Nephron (organoid): Measurements from ENCODE around the gene GLI2.

Experiments used
- H3K27ac Mint-ChIP-seq, 3 experiments: 2 replicates each; pipeline ENCODE4 v1.8.0; 2020; ENCODE audit warnings: mixed read lengths in 3 of 3, mild to moderate bottlenecking in 2 of 3, moderate library complexity in 1 of 3
- H3K27me3 Mint-ChIP-seq: 2 replicates; pipeline ENCODE4 v1.8.0; 2021; ENCODE audit warnings: low read depth, mild to moderate bottlenecking, moderate library complexity, mixed read lengths
- H3K36me3 Mint-ChIP-seq: 2 replicates; pipeline ENCODE4 v1.8.0; 2020; ENCODE audit warnings: low read depth, mixed read lengths
- H3K4me1 Mint-ChIP-seq: 2 replicates; pipeline ENCODE4 v1.8.0; 2020; ENCODE audit warnings: mixed read lengths
- H3K4me3 Mint-ChIP-seq, 3 experiments: 2 replicates each; pipeline ENCODE4 v1.8.0; 2020; ENCODE audit warnings: mild to moderate bottlenecking in 3 of 3, mixed read lengths in 3 of 3, moderate library complexity in 2 of 3
- H3K9me3 Mint-ChIP-seq: 2 replicates; pipeline ENCODE4 v1.8.0; 2020; ENCODE audit warnings: mixed read lengths
- CTCF ChIP-seq, 3 experiments: fragments of 200-600 bp; sonication (generic); IDR thresholded peaks; one replicate each; pipeline ENCODE4 v1.5.0; 2021; ENCODE audit warnings: antibody characterized with exemption in 3 of 3; ENCODE audit not compliant: unreplicated experiment in 3 of 3

Gene GLI2

DNA sequence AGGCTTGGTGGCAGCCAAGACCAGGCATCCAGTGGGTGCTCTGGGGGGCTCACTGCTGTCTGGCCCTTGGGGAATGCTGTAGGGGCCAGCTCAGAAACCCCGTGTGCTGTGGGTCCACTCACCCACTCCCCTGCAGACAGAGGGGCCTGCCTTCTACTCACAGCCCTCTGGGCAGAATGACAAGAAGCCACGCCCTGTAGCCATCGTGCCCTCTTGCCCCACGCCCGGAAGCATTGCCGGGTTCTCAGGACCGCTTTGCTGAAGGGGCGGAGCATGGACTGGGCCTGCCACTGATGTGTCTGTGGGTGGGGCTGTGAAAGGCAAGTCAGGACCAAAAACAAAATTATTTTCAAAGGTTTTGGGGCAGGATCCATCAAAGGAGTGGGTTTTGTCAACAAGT is 27.8 kb downstream of the GLI2 start:
- Mint-ChIP-seq H3K4me1 (peaks cover 90% of the 10 kb centered on the region), H3K27me3 (peaks cover 11% of the 10 kb centered on the region), H3K27ac (peak overlapping the region; percentile 63 to 99 (median 68))

GRCh38 chr2:120763931-120764330 is 28.3 kb downstream of the GLI2 start:
- Mint-ChIP-seq H3K4me1 (peaks cover 90% of the 10 kb centered on the region), H3K4me3 (no peak overlapping the region), H3K27me3 (peaks cover 11% of the 10 kb centered on the region), H3K36me3 (no peaks in the 10 kb centered on the region), H3K9me3 (no peaks in the 10 kb centered on the region), H3K27ac (peak overlapping the region; percentile 63 to 99 (median 96))
- no peak for TF ChIP-seq CTCF (IDR thresholded peaks at IDR 0.05; ENCODE audit: unreplicated experiment in 3 of 3)

More for the DNA sequence above, 27.8 kb downstream of the GLI2 start:
- Mint-ChIP-seq H3K4me3 (no peak overlapping the region), H3K36me3 (no peaks in the 10 kb centered on the region), H3K9me3 (no peaks in the 10 kb centered on the region)
- TF ChIP-seq CTCF (IDR thresholded peaks at IDR 0.05; ENCODE audit: unreplicated experiment in 3 of 3): no peak

DNA sequence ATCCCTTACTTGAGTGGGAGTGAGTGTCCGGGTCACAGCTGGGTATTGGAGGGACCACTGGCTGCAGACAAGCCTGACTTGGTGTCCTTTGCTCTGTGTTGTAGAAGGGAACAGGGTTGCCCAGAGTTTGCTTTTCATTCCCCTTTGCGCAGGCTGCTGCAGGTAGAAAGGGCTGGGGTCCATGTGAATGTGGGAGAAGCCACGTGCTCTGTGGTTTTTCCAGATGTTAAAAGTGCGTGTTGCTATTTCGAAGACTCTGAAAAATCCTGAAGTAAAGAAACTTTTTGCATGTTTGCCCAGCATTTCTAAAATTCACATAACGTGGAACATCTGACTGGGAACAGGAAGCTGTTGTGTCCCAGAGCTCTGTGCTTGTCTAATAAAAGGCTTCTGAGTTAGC is 28.8 kb downstream of the GLI2 start:
- H3K4me3 Mint-ChIP-seq: peak overlapping the region in 1 of 3 experiments; percentile 18
- peaks cover 11% of the 10 kb centered on the region for H3K27me3 Mint-ChIP-seq
- peak overlapping the region; percentile 96 to 99 (median 98) for H3K27ac Mint-ChIP-seq
- peaks cover 89% of the 10 kb centered on the region for H3K4me1 Mint-ChIP-seq
- H3K9me3 Mint-ChIP-seq: no peaks in the 10 kb centered on the region
- TF ChIP-seq CTCF (IDR thresholded peaks at IDR 0.05; ENCODE audit: unreplicated experiment in 3 of 3): no peak
- H3K36me3 Mint-ChIP-seq: no peaks in the 10 kb centered on the region

DNA sequence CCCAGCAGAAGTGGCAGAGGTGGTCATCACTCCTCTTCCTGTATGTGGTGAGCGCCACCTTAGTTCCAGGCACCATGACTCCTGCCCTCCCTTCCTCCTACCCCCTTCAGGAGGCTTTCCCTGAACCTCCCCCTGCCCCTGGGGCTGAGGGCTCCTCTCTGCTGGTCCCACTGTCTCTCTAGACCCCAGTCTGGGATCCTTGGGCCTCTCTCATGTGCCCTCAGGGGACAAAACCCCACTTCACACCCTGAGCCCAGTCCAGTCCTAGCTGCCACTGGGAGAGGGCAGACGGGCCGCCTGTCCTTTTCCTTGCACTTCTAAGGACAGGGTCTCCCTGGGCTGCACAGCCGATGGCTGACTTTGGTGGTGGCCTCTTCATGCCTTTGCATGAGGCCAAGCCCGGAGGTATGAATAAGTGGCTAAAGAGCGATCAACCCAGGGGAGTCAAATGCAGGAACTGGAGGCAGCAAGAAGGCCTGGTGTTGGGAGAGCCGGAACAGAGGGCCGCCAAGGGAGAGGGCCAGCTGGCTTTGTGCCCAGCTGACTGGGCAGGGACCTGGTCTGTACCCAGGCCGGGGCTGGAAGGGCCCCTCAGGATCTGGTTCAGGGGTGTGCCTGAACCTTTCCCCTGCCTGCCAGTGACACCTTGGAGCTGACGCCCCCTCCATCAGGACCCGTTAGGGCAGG is 29.5 kb downstream of the GLI2 start:
- H3K4me1 Mint-ChIP-seq: peaks cover 89% of the 10 kb centered on the region
- peak overlapping the region; percentile 96 to 99 (median 98) for H3K27ac Mint-ChIP-seq
- no peak overlapping the region for H3K4me3 Mint-ChIP-seq
- H3K36me3 Mint-ChIP-seq: no peaks in the 10 kb centered on the region
- TF ChIP-seq CTCF (IDR thresholded peaks at IDR 0.05; ENCODE audit: unreplicated experiment in 3 of 3): no peak
- H3K27me3 Mint-ChIP-seq: peaks cover 11% of the 10 kb centered on the region
- no peaks in the 10 kb centered on the region for H3K9me3 Mint-ChIP-seq

DNA sequence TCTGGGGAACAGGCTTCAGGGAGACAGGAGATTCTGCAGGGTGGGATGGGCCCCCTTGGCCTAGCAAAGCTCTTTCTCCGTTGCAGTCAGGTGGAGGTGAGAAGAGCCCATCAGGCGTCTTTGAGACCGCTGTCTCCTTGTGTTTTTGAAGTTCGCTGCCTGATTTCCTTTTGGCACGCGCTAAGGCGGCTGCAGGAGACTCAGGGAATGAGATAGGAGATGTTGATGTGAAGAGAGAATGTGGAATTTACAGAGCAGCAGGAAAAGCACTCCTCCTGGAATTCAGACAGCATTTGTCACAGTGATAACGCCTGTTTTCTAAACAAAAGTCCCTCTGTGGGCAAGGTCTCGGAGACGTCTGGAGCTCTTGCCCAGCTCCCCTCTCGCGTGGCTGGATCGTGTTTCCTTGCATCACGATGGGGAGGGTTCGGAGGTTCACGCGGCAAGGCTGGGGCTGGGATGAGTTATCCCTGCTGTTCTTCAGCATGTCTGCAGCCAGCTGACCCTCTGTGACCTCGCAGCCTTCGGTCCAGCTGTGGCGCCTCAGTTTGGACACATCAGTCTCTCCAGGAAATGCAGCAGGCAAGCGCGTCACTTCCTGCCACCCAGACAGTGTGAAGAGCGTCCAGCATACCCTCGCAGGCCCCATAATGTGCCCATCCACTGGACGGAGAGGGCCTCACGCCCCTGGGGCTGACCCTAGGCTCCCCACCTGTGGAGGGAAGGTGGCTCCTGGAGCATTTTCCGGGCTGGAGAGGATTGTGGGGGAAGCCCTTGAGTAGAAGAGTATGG is 30.2 kb downstream of the GLI2 start:
- H3K9me3 Mint-ChIP-seq: no peaks in the 10 kb centered on the region
- TF ChIP-seq CTCF (IDR thresholded peaks at IDR 0.05; ENCODE audit: unreplicated experiment in 3 of 3): no peak
- peak overlapping the region; percentile 96 to 99 (median 98) for H3K27ac Mint-ChIP-seq
- H3K36me3 Mint-ChIP-seq: no peaks in the 10 kb centered on the region
- H3K27me3 Mint-ChIP-seq: peaks cover 11% of the 10 kb centered on the region
- H3K4me3 Mint-ChIP-seq: peak overlapping the region; percentile 2 to 71 (median 43)
- peaks cover 89% of the 10 kb centered on the region for H3K4me1 Mint-ChIP-seq
